GM18517 (cell line): ENCODE data around the gene CCNB1.
"Not testable (repeated sequence)": the region's sequence is repeated elsewhere in the genome, so short reads cannot be mapped to it uniquely, and the experiment has no call there.

Experiments used
- ATAC-seq: cut with Tn5 transposase; IDR thresholded peaks from one replicate; pipeline ENCODE4 v1.9.1; 2021; ENCODE audit warnings: mild to moderate bottlenecking, moderate library complexity; ENCODE audit not compliant: unreplicated experiment

Gene CCNB1

GRCh38 chr5:69166686-69167492, at the start of gene CCNB1:
Gene CCNB1, plus strand, starts transcription at chr5:69167150. Its CDS starts 113 bp downstream, at chr5:69167263.
- peak; percentile 99 for ATAC-seq

GRCh38 chr5:69129413-69129812, 37.5 kb upstream of the CCNB1 start:
- ATAC-seq: no peak

GRCh38 chr5:69130241-69130640, 36.7 kb upstream of the CCNB1 start:
- no peak for ATAC-seq

- ATAC-seq: no peak
Observed at GRCh38 chr5:69131304-69131703, 35.6 kb upstream of the CCNB1 start.

- no peak for ATAC-seq
Observed at GRCh38 chr5:69134126-69134525, 32.8 kb upstream of the CCNB1 start.

- ATAC-seq: peak; percentile 97
Observed at GRCh38 chr5:69136293-69136692, 30.7 kb upstream of the CCNB1 start.

GRCh38 chr5:69137208-69137607, 29.7 kb upstream of the CCNB1 start:
- ATAC-seq: not testable (repeated sequence)

GRCh38 chr5:69137807-69138206, 29.1 kb upstream of the CCNB1 start:
- ATAC-seq: no peak

- ATAC-seq: no peak
Observed at GRCh38 chr5:69138766-69139165, 28.2 kb upstream of the CCNB1 start.

- not testable (repeated sequence) for ATAC-seq
Observed at GRCh38 chr5:69140239-69140638, 26.7 kb upstream of the CCNB1 start.

GRCh38 chr5:69140827-69141226, 26.1 kb upstream of the CCNB1 start:
- ATAC-seq: no peak

- not testable (repeated sequence) for ATAC-seq
Observed at GRCh38 chr5:69148576-69148975, 18.4 kb upstream of the CCNB1 start.

- ATAC-seq: no peak
Observed at GRCh38 chr5:69148981-69149675, 17.8 kb upstream of the CCNB1 start.

GRCh38 chr5:69149676-69150010, 17.3 kb upstream of the CCNB1 start:
- ATAC-seq: no peak

GRCh38 chr5:69152731-69153130, 14.2 kb upstream of the CCNB1 start:
- no peak for ATAC-seq

- ATAC-seq: no peak
Observed at GRCh38 chr5:69156456-69156855, 10.5 kb upstream of the CCNB1 start.

- ATAC-seq: no peak
Observed at GRCh38 chr5:69158039-69158438, 8.9 kb upstream of the CCNB1 start.

GRCh38 chr5:69160651-69161050, 6.3 kb upstream of the CCNB1 start:
- no peak for ATAC-seq

GRCh38 chr5:69167493-69167855, 524 bp downstream of the CCNB1 start:
- ATAC-seq: no peak

- ATAC-seq: no peak
Observed at GRCh38 chr5:69167929-69168328, 979 bp downstream of the CCNB1 start.

- no peak for ATAC-seq
Observed at GRCh38 chr5:69170495-69170894, 3.5 kb downstream of the CCNB1 start.

GRCh38 chr5:69170969-69171368, 4.0 kb downstream of the CCNB1 start:
- no peak for ATAC-seq
